H1 (cell line): Measurements from ENCODE around the gene RUNX1.

Experiments
- CTCF ChIP-seq, 3 experiments: IDR thresholded peaks; 1 replicate in 2 of 3; 2 replicates in 1 of 3; pipeline versions ENCODE4 v1.5.1 to v1.6.1; 2011; ENCODE audit warnings: low read length in 3 of 3, mild to moderate bottlenecking in 3 of 3, inconsistent platforms in 2 of 3, low read depth in 1 of 3, moderate library complexity in 1 of 3; ENCODE audit not compliant: insufficient read depth in 1 of 3; ENCODE audit errors: control extremely low read depth in 1 of 3
- E2F6 ChIP-seq: IDR thresholded peaks from 2 replicates; pipeline ENCODE4 v1.6.1; 2012; ENCODE audit warnings: inconsistent platforms
- EGR1 ChIP-seq: IDR thresholded peaks from 2 replicates; pipeline ENCODE4 v1.6.1; 2011; ENCODE audit warnings: low read depth, low read length, borderline replicate concordance
- EZH2 ChIP-seq: fragments of 200-600 bp; sonication (generic); IDR thresholded peaks from 2 replicates; pipeline ENCODE4 v1.7.1; 2012; ENCODE audit warnings: low read depth, mild to moderate bottlenecking, moderate library complexity, low read length, inconsistent platforms; ENCODE audit not compliant: severe bottlenecking
- JUN ChIP-seq: IDR thresholded peaks from 2 replicates; pipeline ENCODE4 v1.6.1; 2011; ENCODE audit warnings: low read depth, mild to moderate bottlenecking, improper control_type of control experiment, low read length
- MAX ChIP-seq: IDR thresholded peaks from 2 replicates; pipeline ENCODE4 v1.6.1; 2012; ENCODE audit warnings: inconsistent platforms
- NRF1 ChIP-seq: IDR thresholded peaks from 2 replicates; pipeline ENCODE4 v1.6.1; 2011; ENCODE audit warnings: mild to moderate bottlenecking, low read depth, low read length, improper control_type of control experiment
- PHF8 ChIP-seq: fragments of 200-600 bp; sonication (generic); conservative IDR thresholded peaks from 2 replicates; pipeline ENCODE4 v1.7.1; 2012; ENCODE audit warnings: low read depth, mild to moderate bottlenecking, inconsistent platforms, low read length, moderate library complexity
- POLR2A ChIP-seq, 2 experiments: IDR thresholded peaks; 1 replicate in 1 of 2; 2 replicates in 1 of 2; pipeline ENCODE4 v1.6.1; 2011; ENCODE audit warnings: low read depth in 2 of 2, low read length in 2 of 2, mild to moderate bottlenecking in 2 of 2; ENCODE audit errors: control extremely low read depth in 1 of 2

GRCh38 chr21:34822942-34823341 is 226.2 kb downstream of the RUNX1 start:
- TF ChIP-seq CTCF (IDR thresholded peaks at IDR 0.05; ENCODE audit: control extremely low read depth in 1 of 3, insufficient read depth in 1 of 3, low read depth in 1 of 3, low read length in 3 of 3) (no peak), EGR1 (no peak), MAX (no peak), NRF1 (no peak), POLR2A (IDR thresholded peaks at IDR 0.05; ENCODE audit: control extremely low read depth in 1 of 2, low read depth in 2 of 2, low read length in 2 of 2) (no peak), PHF8 (no peak), JUN (no peak), E2F6 (no peak), EZH2 (no peak)
